AG04449 (cell line): ENCODE data around the gene GABRG3.

ENCODE experiments used
- CTCF ChIA-PET: fragments of 350-600 bp; formaldehyde crosslinking; extraction: SDS; loops from one replicate; lab custom pipeline; 2021; ENCODE audit warnings: antibody characterized with exemption; lab: Yijun Ruan, JAX
- POLR2A ChIA-PET: fragments of 400-600, 350-600 bp; formaldehyde crosslinking; extraction: SDS; loops from one replicate; lab custom pipeline; 2020; ENCODE audit warnings: antibody characterized with exemption, inconsistent platforms; lab: Yijun Ruan, JAX
- DNase-seq: peaks from one replicate; pipeline ENCODE4 v3.0.0-alpha.2; 2010; ENCODE audit warnings: low read depth, low spot score
- H3K4me3 ChIP-seq: 2 replicates; pipeline ENCODE4 v1.5.1; 2011; ENCODE audit warnings: low read depth, mild to moderate bottlenecking, control low read depth, low read length
- CTCF ChIP-seq: IDR thresholded peaks from one replicate; pipeline ENCODE4 v1.5.1; 2011; ENCODE audit warnings: mild to moderate bottlenecking, moderate library complexity, low read length, control low read depth, inconsistent platforms; ENCODE audit not compliant: insufficient read depth; ENCODE audit errors: missing control alignments

GABRG3 gene

GRCh38 chr15:27017168-27017809 is 46.3 kb downstream of the GABRG3 start:
- POLR2A ChIA-PET = no interaction called here
- CTCF ChIA-PET = interaction anchor here (0.9 to 5.6 kb wide), 3 partner anchors 13 to 130 kb away, joined by 3 to 61 read pairs (median 3); no protein-coding TSS in a partner anchor
- no peak overlapping the region for H3K4me3 ChIP-seq
- DNase-seq = peak; percentile 17
- peak; percentile 89 for TF ChIP-seq CTCF

- POLR2A ChIA-PET = no interaction called here
- DNase-seq = no peak
- no peak for TF ChIP-seq CTCF
- CTCF ChIA-PET = interaction anchor here (5.6 kb wide), 1 partner anchor 129 kb away, joined by 61 read pairs; no protein-coding TSS in a partner anchor
- H3K4me3 ChIP-seq = no peak overlapping the region
Measured at GRCh38 chr15:27019687-27020086, 48.7 kb downstream of the GABRG3 start.

GRCh38 chr15:27025481-27025966 is 54.5 kb downstream of the GABRG3 start:
- POLR2A ChIA-PET = no interaction called here
- no peak overlapping the region for H3K4me3 ChIP-seq
- DNase-seq = no peak
- CTCF ChIA-PET = interaction anchor here (1.1 to 2.7 kb wide), 3 partner anchors 134 to 136 kb away, joined by 3 to 8 read pairs (median 7); no protein-coding TSS in a partner anchor
- TF ChIP-seq CTCF = no peak

GRCh38 chr15:27027229-27027628 is 56.2 kb downstream of the GABRG3 start:
- H3K4me3 ChIP-seq = no peak overlapping the region
- POLR2A ChIA-PET = no interaction called here
- no peak for DNase-seq
- CTCF ChIA-PET = interaction anchor here (1.2 to 1.7 kb wide), 2 partner anchors 9 to 138 kb away, joined by 3 to 7 read pairs; no protein-coding TSS in a partner anchor
- TF ChIP-seq CTCF = no peak

GRCh38 chr15:27028858-27029477 is 58.0 kb downstream of the GABRG3 start:
- DNase-seq = no peak
- ChIA-PET CTCF (no interaction called here), POLR2A (no interaction called here)
- no peak for TF ChIP-seq CTCF
- no peak overlapping the region for H3K4me3 ChIP-seq

GRCh38 chr15:27036210-27036609 is 65.2 kb downstream of the GABRG3 start:
- TF ChIP-seq CTCF = no peak
- POLR2A ChIA-PET = no interaction called here
- CTCF ChIA-PET = no interaction called here
- H3K4me3 ChIP-seq = no peak overlapping the region
- no peak for DNase-seq
